ENCODE data around the gene EID1.

DNA sequence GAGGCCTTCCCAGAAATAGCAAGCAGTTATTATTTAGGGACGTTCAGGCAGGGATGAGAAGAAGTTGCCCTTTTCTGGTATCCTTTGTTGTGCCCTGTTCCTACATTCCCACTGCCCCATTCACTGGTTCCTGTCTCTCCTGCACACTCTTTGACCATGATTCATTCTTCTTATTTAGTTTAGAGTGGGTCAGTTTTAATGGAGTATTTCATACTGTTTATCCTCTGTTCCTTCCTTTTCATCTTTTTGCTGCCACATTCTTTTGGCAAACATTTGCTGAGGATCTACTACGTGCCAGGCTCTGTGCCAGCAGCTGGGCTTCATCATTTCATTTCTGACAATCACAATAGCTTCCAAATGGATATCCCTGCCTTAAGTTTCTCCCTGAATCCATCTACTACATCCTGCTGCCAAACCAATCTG is 11.8 kb upstream of the EID1 start:
- no peak for TF ChIP-seq EZH2 (IDR thresholded peaks at IDR 0.05; ENCODE audit: borderline replicate concordance, low read depth, low read length, severe bottlenecking)
- TF ChIP-seq, protein P1, sequence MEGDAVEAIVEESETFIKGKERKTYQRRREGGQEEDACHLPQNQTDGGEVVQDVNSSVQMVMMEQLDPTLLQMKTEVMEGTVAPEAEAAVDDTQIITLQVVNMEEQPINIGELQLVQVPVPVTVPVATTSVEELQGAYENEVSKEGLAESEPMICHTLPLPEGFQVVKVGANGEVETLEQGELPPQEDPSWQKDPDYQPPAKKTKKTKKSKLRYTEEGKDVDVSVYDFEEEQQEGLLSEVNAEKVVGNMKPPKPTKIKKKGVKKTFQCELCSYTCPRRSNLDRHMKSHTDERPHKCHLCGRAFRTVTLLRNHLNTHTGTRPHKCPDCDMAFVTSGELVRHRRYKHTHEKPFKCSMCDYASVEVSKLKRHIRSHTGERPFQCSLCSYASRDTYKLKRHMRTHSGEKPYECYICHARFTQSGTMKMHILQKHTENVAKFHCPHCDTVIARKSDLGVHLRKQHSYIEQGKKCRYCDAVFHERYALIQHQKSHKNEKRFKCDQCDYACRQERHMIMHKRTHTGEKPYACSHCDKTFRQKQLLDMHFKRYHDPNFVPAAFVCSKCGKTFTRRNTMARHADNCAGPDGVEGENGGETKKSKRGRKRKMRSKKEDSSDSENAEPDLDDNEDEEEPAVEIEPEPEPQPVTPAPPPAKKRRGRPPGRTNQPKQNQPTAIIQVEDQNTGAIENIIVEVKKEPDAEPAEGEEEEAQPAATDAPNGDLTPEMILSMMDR (IDR thresholded peaks at IDR 0.05; ENCODE audit: borderline replicate concordance, extremely low read depth, low read length, poor library complexity, severe bottlenecking), result no peak

Measured in DND-41 (cell line).